OCI-LY3 (cell line): ENCODE results near the gene CORO6.
A peak's percentile ranks its signal among the peaks of the same experiment; 100 is the strongest.

Source experiments
- H2AFZ ChIP-seq: fragments of 200-600, 300-600 bp; shearing (Covaris generic); 2 replicates; pipeline ENCODE4 v1.6.0; 2014; ENCODE audit warnings: antibody characterized with exemption, low read depth, low read length
- H3K27ac ChIP-seq: fragments of 200-600, 300-600 bp; sonication (generic); 2 replicates; pipeline ENCODE4 v1.5.1; 2014; ENCODE audit warnings: mild to moderate bottlenecking, low read length, moderate library complexity, mixed read lengths
- H3K27me3 ChIP-seq: fragments of 200-600, 300-600 bp; sonication (generic); 2 replicates; pipeline ENCODE4 v1.6.1; 2014; ENCODE audit warnings: low read depth, low read length, mixed read lengths
- H3K36me3 ChIP-seq: fragments of 200-600, 300-600 bp; sonication (generic); replicated peaks from 2 replicates; pipeline ENCODE3; 2014; ENCODE audit warnings: low read depth, low read length, mixed read lengths
- H3K4me1 ChIP-seq: fragments of 300-600, 200-600 bp; sonication (generic); 2 replicates; pipeline ENCODE4 v1.6.1; 2014; ENCODE audit warnings: low read length, mixed read lengths
- H3K4me2 ChIP-seq: fragments of 200-600, 300-600 bp; sonication (generic); 2 replicates; pipeline ENCODE4 v1.6.1; 2014; ENCODE audit warnings: low read length, mixed read lengths
- H3K4me3 ChIP-seq: fragments of 300-600, 200-600 bp; sonication (generic); 2 replicates; pipeline ENCODE4 v1.5.1; 2014; ENCODE audit warnings: antibody characterized with exemption, mild to moderate bottlenecking, low read length, moderate library complexity
- H3K79me2 ChIP-seq: fragments of 300-600, 200-600 bp; shearing (Covaris generic); 2 replicates; pipeline ENCODE4 v1.6.1; 2014; ENCODE audit warnings: mild to moderate bottlenecking, low read length, mixed read lengths
- H3K9ac ChIP-seq: fragments of 300-600, 200-600 bp; shearing (Covaris generic); 2 replicates; pipeline ENCODE4 v1.6.0; 2014; ENCODE audit warnings: mild to moderate bottlenecking, low read length, moderate library complexity
- H3K9me3 ChIP-seq: fragments of 200-600, 300-600 bp; shearing (Covaris generic); 2 replicates; pipeline ENCODE4 v1.6.1; 2014; ENCODE audit warnings: low read length, mixed read lengths; ENCODE audit not compliant: insufficient read depth
- H4K20me1 ChIP-seq: fragments of 200-600, 300-600 bp; sonication (generic); 2 replicates; pipeline ENCODE4 v1.6.1; 2016; ENCODE audit warnings: low read length, mixed read lengths; ENCODE audit not compliant: insufficient read depth
- EZH2phosphoT487 ChIP-seq: fragments of 200-600 bp; shearing (Covaris generic); IDR thresholded peaks from 2 replicates; pipeline ENCODE4 v1.6.1; 2018; ENCODE audit warnings: antibody characterized with exemption, mixed run types, low read depth
- TF ChIP-seq, protein P1 (sequence below): fragments of 200-600, 300-600 bp; sonication (generic); IDR thresholded peaks from 2 replicates; pipeline ENCODE4 v1.5.1; 2014; ENCODE audit warnings: antibody characterized with exemption, low read length, low read depth

CORO6 gene

DNA sequence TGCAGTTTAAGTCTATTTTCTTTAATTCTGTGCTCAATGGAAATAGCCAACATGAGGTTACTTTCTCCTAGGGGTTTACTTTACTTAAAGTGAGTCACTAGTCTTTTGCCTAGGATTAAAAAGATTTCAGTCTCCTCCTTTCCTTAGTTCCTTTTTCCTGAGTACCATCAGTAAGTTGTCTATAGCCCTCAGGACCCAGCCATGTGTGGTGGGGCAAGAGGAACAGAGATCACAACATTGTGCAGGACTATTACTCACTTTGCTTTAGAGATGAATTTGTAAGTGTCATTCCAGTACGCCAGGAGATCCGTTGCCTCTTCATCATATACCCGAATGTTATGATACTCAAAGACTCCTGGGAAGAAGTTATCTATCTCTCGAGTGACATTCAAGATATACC is 27.7 kb upstream of the CORO6 start:
- Histone ChIP-seq H3K4me3 (no peak overlapping the region), H3K9ac (no peak overlapping the region), H3K27me3 (no peaks in the 10 kb centered on the region), H3K4me2 (peak overlapping the region; percentile 25), H3K4me1 (peaks cover 12% of the 10 kb centered on the region), H4K20me1 (no peaks in the 10 kb centered on the region), H3K36me3 (no peaks in the 10 kb centered on the region), H3K79me2 (no peaks in the 10 kb centered on the region), H3K27ac (no peak overlapping the region), H3K9me3 (no peaks in the 10 kb centered on the region), H2AFZ (no peak overlapping the region)
- TF ChIP-seq, protein P1, sequence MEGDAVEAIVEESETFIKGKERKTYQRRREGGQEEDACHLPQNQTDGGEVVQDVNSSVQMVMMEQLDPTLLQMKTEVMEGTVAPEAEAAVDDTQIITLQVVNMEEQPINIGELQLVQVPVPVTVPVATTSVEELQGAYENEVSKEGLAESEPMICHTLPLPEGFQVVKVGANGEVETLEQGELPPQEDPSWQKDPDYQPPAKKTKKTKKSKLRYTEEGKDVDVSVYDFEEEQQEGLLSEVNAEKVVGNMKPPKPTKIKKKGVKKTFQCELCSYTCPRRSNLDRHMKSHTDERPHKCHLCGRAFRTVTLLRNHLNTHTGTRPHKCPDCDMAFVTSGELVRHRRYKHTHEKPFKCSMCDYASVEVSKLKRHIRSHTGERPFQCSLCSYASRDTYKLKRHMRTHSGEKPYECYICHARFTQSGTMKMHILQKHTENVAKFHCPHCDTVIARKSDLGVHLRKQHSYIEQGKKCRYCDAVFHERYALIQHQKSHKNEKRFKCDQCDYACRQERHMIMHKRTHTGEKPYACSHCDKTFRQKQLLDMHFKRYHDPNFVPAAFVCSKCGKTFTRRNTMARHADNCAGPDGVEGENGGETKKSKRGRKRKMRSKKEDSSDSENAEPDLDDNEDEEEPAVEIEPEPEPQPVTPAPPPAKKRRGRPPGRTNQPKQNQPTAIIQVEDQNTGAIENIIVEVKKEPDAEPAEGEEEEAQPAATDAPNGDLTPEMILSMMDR = no peak
- no peak for TF ChIP-seq EZH2phosphoT487

- Histone ChIP-seq H3K79me2 (no peaks in the 10 kb centered on the region), H3K27ac (no peak overlapping the region), H4K20me1 (no peaks in the 10 kb centered on the region), H3K9me3 (no peaks in the 10 kb centered on the region), H2AFZ (no peak overlapping the region), H3K9ac (no peak overlapping the region), H3K36me3 (no peaks in the 10 kb centered on the region), H3K4me1 (peaks cover 12% of the 10 kb centered on the region), H3K4me3 (no peak overlapping the region), H3K4me2 (no peak overlapping the region), H3K27me3 (no peaks in the 10 kb centered on the region)
- no peak for TF ChIP-seq EZH2phosphoT487
- TF ChIP-seq, protein P1 = no peak
These were observed 26.6 kb upstream of the CORO6 start for GRCh38 chr17:29649359-29649758.

GRCh38 chr17:29648005-29648404 is 25.3 kb upstream of the CORO6 start:
- TF ChIP-seq, protein P1 = no peak

GRCh38 chr17:29645515-29646051 is 22.9 kb upstream of the CORO6 start:
- Histone ChIP-seq H3K9me3 (no peaks in the 10 kb centered on the region), H3K27ac (no peak overlapping the region), H3K4me2 (no peak overlapping the region), H3K4me3 (no peak overlapping the region), H4K20me1 (no peaks in the 10 kb centered on the region), H2AFZ (no peak overlapping the region), H3K79me2 (no peaks in the 10 kb centered on the region), H3K4me1 (peaks cover 8% of the 10 kb centered on the region), H3K27me3 (no peaks in the 10 kb centered on the region), H3K36me3 (no peaks in the 10 kb centered on the region), H3K9ac (no peak overlapping the region)
- no peak for TF ChIP-seq EZH2phosphoT487
- TF ChIP-seq, protein P1 = no peak

More at GRCh38 chr17:29648005-29648404, 25.3 kb upstream of the CORO6 start:
- no peaks in the 10 kb centered on the region for H3K36me3 ChIP-seq
- peaks cover 12% of the 10 kb centered on the region for H3K4me1 ChIP-seq
- no peaks in the 10 kb centered on the region for H3K79me2 ChIP-seq
- no peaks in the 10 kb centered on the region for H4K20me1 ChIP-seq
- H3K4me3 ChIP-seq = no peak overlapping the region
- H3K27ac ChIP-seq = no peak overlapping the region
- no peak overlapping the region for H2AFZ ChIP-seq
- H3K4me2 ChIP-seq = no peak overlapping the region
- H3K9me3 ChIP-seq = no peaks in the 10 kb centered on the region
- H3K27me3 ChIP-seq = no peaks in the 10 kb centered on the region
- H3K9ac ChIP-seq = no peak overlapping the region
